A549 (cell line): ENCODE results near the gene MMS19. TPM values are rescaled to one million over a fixed set of nuclear protein-coding genes. Genes with fewer than 3 reads are reported as not detected.
A peak's percentile ranks its signal among the peaks of the same experiment; 100 is the strongest.

Experiments
- ATAC-seq, 2 experiments: fragments of 200-7000 bp in 1 of 2; fragments of >200 bp in 1 of 2; cut with Nextera tagmentation in 1 of 2; cut with Tn5 transposase in 1 of 2; 3 replicates each; pipeline versions ENCODE4 v1.8.0 to v1.9.1; 2018 to 2020; ENCODE audit warnings: mild to moderate bottlenecking in 1 of 2, moderate library complexity in 1 of 2
- CTCF ChIA-PET: fragments of 300-600 bp; sonication (Branson Sonifier 250); formaldehyde crosslinking; extraction: SDS; loops from one replicate; lab custom pipeline; 2021; ENCODE audit warnings: antibody characterized with exemption, inconsistent platforms; lab: Yijun Ruan, JAX
- POLR2A ChIA-PET: fragments of 350-600 bp; formaldehyde crosslinking; extraction: SDS; loops from one replicate; lab custom pipeline; 2021; ENCODE audit warnings: antibody characterized with exemption, inconsistent platforms; lab: Yijun Ruan, JAX
- DNase-seq, 2 experiments: peaks; one replicate each; pipeline versions ENCODE4 v3.0.0 to v3.0.0-alpha.2; 2011 to 2016; ENCODE audit warnings: low read depth in 1 of 2, low spot score in 1 of 2
- FAIRE-seq: peaks from 2 replicates; lab custom pipeline; 2011; peaks lifted over from hg19 to GRCh38; lab: Jason Lieb, UNC
- H3K27ac ChIP-seq, 2 experiments: fragments of >200 bp; sonication (Bioruptor Twin); formaldehyde crosslinking; 3 replicates each; pipeline ENCODE4 v1.5.1; 2016 to 2017
- H3K4me1 ChIP-seq: fragments of >200 bp; sonication (Bioruptor Twin); formaldehyde crosslinking; 3 replicates; pipeline ENCODE4 v1.6.1; 2016
- H3K4me2 ChIP-seq: fragments of >200 bp; sonication (Bioruptor Twin); formaldehyde crosslinking; 3 replicates; pipeline ENCODE4 v1.6.1; 2016
- H3K4me3 ChIP-seq: fragments of >200 bp; sonication (Bioruptor Twin); formaldehyde crosslinking; 3 replicates; pipeline ENCODE4 v1.5.1; 2016
- H3K9me3 ChIP-seq: fragments of >200 bp; sonication (Bioruptor Twin); formaldehyde crosslinking; 3 replicates; pipeline ENCODE4 v1.6.1; 2016
- ATOH8 ChIP-seq: fragments of 250-450 bp; sonication (Bioruptor Pico); IDR thresholded peaks from 2 replicates; pipeline ENCODE4 v1.5.0; 2020; ENCODE audit warnings: low read depth, mild to moderate bottlenecking, moderate library complexity
- BCL3 ChIP-seq: fragments of >200 bp; sonication (Bioruptor Twin); formaldehyde crosslinking; IDR thresholded peaks from 3 replicates; pipeline ENCODE4 v1.6.1; 2016
- CEBPB ChIP-seq, 2 experiments: fragments of >200 bp in 1 of 2; sonication (Bioruptor Twin) in 1 of 2; formaldehyde crosslinking in 1 of 2; IDR thresholded peaks; 2 replicates each; pipeline ENCODE4 v1.6.1; 2012 to 2016
- CHD4 ChIP-seq: fragments of 200-600 bp; sonication (generic); IDR thresholded peaks from 2 replicates; pipeline ENCODE4 v1.6.1; 2016; ENCODE audit warnings: antibody characterized with exemption, mild to moderate bottlenecking, borderline replicate concordance
- EP300 ChIP-seq, 2 experiments: fragments of >200 bp; sonication (Bioruptor Twin); formaldehyde crosslinking; IDR thresholded peaks; 2 replicates in 1 of 2; 3 replicates in 1 of 2; pipeline ENCODE4 v1.6.1; 2016 to 2017
- ESRRA ChIP-seq: fragments of 150-350 bp; IDR thresholded peaks from 2 replicates; pipeline ENCODE4 v1.6.1; 2014; ENCODE audit warnings: mild to moderate bottlenecking, low read length, borderline replicate concordance
- GATA3 ChIP-seq: IDR thresholded peaks from 2 replicates; pipeline ENCODE4 v1.6.1; 2012; ENCODE audit warnings: borderline replicate concordance
- HDAC2 ChIP-seq: fragments of 200-600 bp; sonication (generic); IDR thresholded peaks from 2 replicates; pipeline ENCODE4 v1.6.1; 2016
- HES2 ChIP-seq: fragments of >200 bp; sonication (Bioruptor Twin); formaldehyde crosslinking; IDR thresholded peaks from 2 replicates; pipeline ENCODE4 v1.6.1; 2016
- HEYL ChIP-seq: fragments of 250-450 bp; sonication (Bioruptor Pico); IDR thresholded peaks from 2 replicates; pipeline ENCODE4 v1.8.0; 2021; ENCODE audit warnings: mild to moderate bottlenecking, moderate library complexity
- HOXB5 ChIP-seq: fragments of 250-450 bp; sonication (Bioruptor Pico); IDR thresholded peaks from 2 replicates; pipeline ENCODE4 v1.5.0; 2020; ENCODE audit warnings: mild to moderate bottlenecking, moderate library complexity
- KDM1A ChIP-seq: fragments of 200-600 bp; sonication (generic); IDR thresholded peaks from 2 replicates; pipeline ENCODE4 v1.6.1; 2016; ENCODE audit warnings: low read depth, mild to moderate bottlenecking
- NPAS2 ChIP-seq: fragments of 250-450 bp; sonication (Bioruptor Pico); IDR thresholded peaks from 2 replicates; pipeline ENCODE4 v1.8.0; 2022; ENCODE audit warnings: mild to moderate bottlenecking, moderate library complexity, borderline replicate concordance
- NR3C1 ChIP-seq: fragments of >200 bp; sonication (Bioruptor Twin); formaldehyde crosslinking; IDR thresholded peaks from 3 replicates; pipeline ENCODE4 v1.6.1; 2017
- POLR2AphosphoS2 ChIP-seq: conservative IDR thresholded peaks from 2 replicates; pipeline ENCODE4 v1.6.1; 2012; ENCODE audit warnings: low read length, improper control_type of control experiment, inconsistent platforms
- RARB ChIP-seq: fragments of 250-450 bp; sonication (Bioruptor Pico); IDR thresholded peaks from 2 replicates; pipeline ENCODE4 v1.8.0; 2021; ENCODE audit warnings: mild to moderate bottlenecking, moderate library complexity
- RFX5 ChIP-seq: fragments of 450-650 bp; IDR thresholded peaks from 2 replicates; pipeline ENCODE4 v1.7.1; 2014; ENCODE audit warnings: antibody characterized with exemption, mild to moderate bottlenecking, moderate library complexity
- USF2 ChIP-seq: fragments of 450-650 bp; IDR thresholded peaks from 2 replicates; pipeline ENCODE4 v1.6.1; 2014; ENCODE audit warnings: antibody characterized with exemption
- ZFP36 ChIP-seq: fragments of 450-650 bp; IDR thresholded peaks from 2 replicates; pipeline ENCODE4 v1.6.1; 2014; ENCODE audit warnings: borderline replicate concordance; ENCODE audit not compliant: partially characterized antibody
- ZSCAN20 ChIP-seq: fragments of 250-450 bp; sonication (Bioruptor Pico); IDR thresholded peaks from 2 replicates; pipeline ENCODE4 v1.8.0; 2022; ENCODE audit warnings: mild to moderate bottlenecking, moderate library complexity
- WGBS: methylation state at CpG from one replicate; pipeline ENCODE4 v1.1.6; 2017; ENCODE audit errors: missing lambda C conversion rate; 5-methylcytosine and 5-hydroxymethylcytosine counted together
- polyA plus RNA-seq, 4 experiments: library from polyadenylated mRNA; depleted of rRNA in 3 of 4; stranded (reverse); fragments of >200 nt; fragmentation: RNase III in 1 of 4; extraction: RNeasy Plus Mini Kit Qiagen cat#74134 plus additional on column Dnase treatment in 1 of 4; gene quantifications; 2 replicates in 3 of 4; 3 replicates in 1 of 4; pipeline ENCODE4 v1.2.3, GENCODE V29; 2011 to 2017

MMS19 gene
- polyA plus RNA-seq, 2 of the 4 experiments (the other 2 are of a cell fraction): 60.6 to 65.6 TPM

GRCh38 chr10:97442277-97442676 is 55.9 kb downstream of the MMS19 start (continued):
- TF ChIP-seq HES2 (no peak), CHD4 (no peak), NR3C1 (no peak), RFX5 (no peak)

- FAIRE-seq (no peak), ATAC-seq (no peak), DNase-seq (no peak)
- ChIA-PET POLR2A (no interaction called here), CTCF (interaction anchor here (0.7 to 2.5 kb wide), 4 partner anchors 9 to 136 kb away, joined by 3 to 7 read pairs (median 4); no protein-coding TSS in a partner anchor)
- 91% methylated on average over 6 of the region's 6 CpGs for WGBS
- no peak overlapping the region for H3K27ac ChIP-seq
- no peak for TF ChIP-seq RARB (CRISPR knock-in tag)
- no peak for TF ChIP-seq EP300 (IDR thresholded peaks at IDR 0.05)
- no peak for TF ChIP-seq KDM1A
- TF ChIP-seq HOXB5 (CRISPR knock-in tag): no peak
- no peak for TF ChIP-seq HDAC2
- TF ChIP-seq NR3C1: no peak
- no peak for TF ChIP-seq ESRRA
- TF ChIP-seq ZFP36: no peak
- no peaks in the 10 kb centered on the region for H3K4me1 ChIP-seq
- H3K4me2 ChIP-seq: no peak overlapping the region
- no peak overlapping the region for H3K4me3 ChIP-seq
- H3K9me3 ChIP-seq: no peaks in the 10 kb centered on the region
Measured at GRCh38 chr10:97435211-97435610, 63.0 kb downstream of the MMS19 start.

- H3K4me1 ChIP-seq: no peaks in the 10 kb centered on the region
- DNase-seq (no peak), ATAC-seq (no peak; a peak in 1 of 6 replicates)
- CTCF ChIA-PET: interaction anchor here (1.0 to 2.5 kb wide), 4 partner anchors 10 to 137 kb away, joined by 3 to 7 read pairs (median 5); no protein-coding TSS in a partner anchor
- 93% methylated on average over 1 of the region's 1 CpG for WGBS
- no peak overlapping the region for H3K4me3 ChIP-seq
- H3K9me3 ChIP-seq: no peaks in the 10 kb centered on the region
- no peak overlapping the region for H3K27ac ChIP-seq
- TF ChIP-seq USF2: no peak
- TF ChIP-seq POLR2AphosphoS2: no peak
- no peak for TF ChIP-seq ZFP36
- TF ChIP-seq HDAC2: no peak
- no peak for TF ChIP-seq GATA3
- TF ChIP-seq HEYL (CRISPR knock-in tag): no peak
- no peak for TF ChIP-seq CEBPB (IDR thresholded peaks at IDR 0.05)
- TF ChIP-seq ESRRA: no peak
- TF ChIP-seq, all 56 proteins: peak for 0
- no peak for FAIRE-seq
- POLR2A ChIA-PET: no interaction called here
- no peak overlapping the region for H3K4me2 ChIP-seq
Measured at GRCh38 chr10:97434557-97434956, 63.7 kb downstream of the MMS19 start.

- H3K9me3 ChIP-seq: no peaks in the 10 kb centered on the region
- TF ChIP-seq ZSCAN20 (CRISPR knock-in tag): no peak
- TF ChIP-seq BCL3: no peak
- no peak for TF ChIP-seq NR3C1
- TF ChIP-seq ATOH8: no peak
- TF ChIP-seq USF2: no peak
- no peak for TF ChIP-seq CHD4
- TF ChIP-seq NPAS2 (CRISPR knock-in tag): no peak
- H3K4me3 ChIP-seq: no peak overlapping the region
- DNase-seq (no peak), FAIRE-seq (no peak), ATAC-seq (peak; percentile 68 to 85; a peak in 5 of 6 replicates)
- H3K4me2 ChIP-seq: no peak overlapping the region
- H3K27ac ChIP-seq: no peak overlapping the region
- ChIA-PET POLR2A (no interaction called here), CTCF (interaction anchor here (0.7 to 2.5 kb wide), 4 partner anchors 10 to 42 kb away, joined by 3 to 7 read pairs (median 5); no protein-coding TSS in a partner anchor)
- no peaks in the 10 kb centered on the region for H3K4me1 ChIP-seq
Measured at GRCh38 chr10:97434055-97434454, 64.2 kb downstream of the MMS19 start.
